H7 (cell line): ENCODE measurements around the gene PRAMEF15. TPM values are rescaled to one million over a fixed set of nuclear protein-coding genes. Genes with fewer than 3 reads are reported as not detected.
"Not testable (repeated sequence)": the region's sequence is repeated elsewhere in the genome, so short reads cannot be mapped to it uniquely, and the experiment has no call there.

Source experiments
- DNase-seq: peaks from one replicate; pipeline ENCODE4 v3.0.0; 2012
- H3K27me3 ChIP-seq: 2 replicates; pipeline ENCODE4 v1.6.0; 2011; ENCODE audit warnings: mild to moderate bottlenecking, low read length; ENCODE audit not compliant: control insufficient read depth, insufficient read depth
- H3K36me3 ChIP-seq: replicated peaks from 2 replicates; pipeline ENCODE4 v1.5.1; 2011; ENCODE audit warnings: low read length; ENCODE audit not compliant: control insufficient read depth, insufficient read depth
- H3K4me3 ChIP-seq: 2 replicates; pipeline ENCODE4 v1.5.1; 2011; ENCODE audit warnings: low read depth, mild to moderate bottlenecking, control low read depth, low read length, moderate library complexity; ENCODE audit not compliant: insufficient read depth
- total RNA-seq: library from RNA; depleted of rRNA; stranded (reverse); fragments of >200 nt; shearing (Covaris generic); gene quantifications from 2 replicates; pipeline ENCODE4 v1.2.3, GENCODE V29; 2014; rRNA removed

The PRAMEF15 gene
- total RNA-seq, 1 experiment from 2014 or later: not detected

DNA sequence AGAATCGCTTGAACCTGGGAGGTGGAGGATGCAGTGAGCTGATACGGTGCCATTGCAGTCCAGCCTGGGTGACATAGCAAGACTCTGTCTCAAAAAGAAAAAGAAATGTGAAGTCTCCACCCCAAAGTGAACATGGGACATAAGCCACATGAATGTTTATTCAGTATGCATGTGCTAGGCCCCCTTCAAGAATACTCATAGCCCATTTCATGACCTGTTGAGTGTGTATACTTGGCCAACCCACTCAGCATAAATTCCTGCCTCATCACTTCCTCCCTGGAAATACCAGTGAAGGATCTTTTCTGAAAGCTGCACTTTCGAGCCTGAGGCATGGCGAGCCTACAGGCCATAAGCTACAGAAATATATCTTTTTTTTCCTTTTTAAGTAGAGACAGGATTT is 49.5 kb downstream of the PRAMEF15 start:
- H3K4me3 ChIP-seq, H3K36me3 ChIP-seq, DNase-seq, H3K27me3 ChIP-seq: not testable (repeated sequence)

DNA sequence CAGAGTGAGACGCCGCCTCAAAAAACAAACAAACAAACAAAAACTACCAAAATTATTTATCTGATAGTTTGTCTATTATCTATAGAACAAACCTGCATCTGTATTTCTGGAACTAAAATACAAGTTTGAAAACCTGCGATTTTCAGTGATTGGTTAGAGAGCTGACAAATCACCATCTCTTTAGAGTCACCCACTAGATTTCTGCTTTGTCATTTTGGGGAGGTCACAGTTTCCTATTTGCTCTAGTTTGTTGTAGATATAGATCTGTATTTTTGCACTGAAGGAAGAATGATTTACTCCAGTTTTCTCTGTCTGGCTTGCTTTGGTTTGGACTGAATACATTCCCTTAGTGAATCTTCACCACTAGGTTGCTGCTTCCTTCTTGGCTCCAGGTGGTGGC is 51.2 kb downstream of the PRAMEF15 start:
- H3K4me3 ChIP-seq, DNase-seq, H3K27me3 ChIP-seq, H3K36me3 ChIP-seq: not testable (repeated sequence)

DNA sequence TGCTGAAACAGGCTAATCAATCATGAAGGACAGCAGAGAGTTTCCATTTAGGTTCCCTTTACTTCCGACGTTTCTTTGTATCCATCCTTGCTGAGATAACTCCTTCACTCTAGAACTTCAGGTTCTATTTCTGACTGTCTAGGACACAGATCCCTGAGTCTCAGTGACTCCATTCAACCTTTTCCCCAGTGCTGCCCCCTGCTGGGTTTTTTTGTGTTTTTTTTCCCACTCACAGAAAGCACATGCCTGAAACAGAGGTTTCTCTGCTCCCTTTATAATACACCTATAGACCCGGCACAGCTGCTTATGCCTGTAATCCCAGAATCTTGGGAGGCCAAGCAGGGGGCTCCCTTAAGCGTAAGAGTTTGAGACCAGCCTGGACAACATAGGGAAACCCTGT is 53.2 kb downstream of the PRAMEF15 start:
- not testable (repeated sequence) for DNase-seq, H3K36me3 ChIP-seq, H3K27me3 ChIP-seq, H3K4me3 ChIP-seq

Other genes with a start within 250 kb of the PRAMEF15 start
- gene PRAMEF25, start 244.8 kb upstream of the PRAMEF15 start, total RNA-seq: not detected in 2 replicates
- gene HNRNPCL2, start 198.7 kb upstream of the PRAMEF15 start, total RNA-seq: not detected in 2 replicates
- not detected in 2 replicates for gene PRAMEF26, start 159.6 kb upstream of the PRAMEF15 start, total RNA-seq
- not detected in 2 replicates for gene HNRNPCL4, start 149.9 kb upstream of the PRAMEF15 start, total RNA-seq
- gene PRAMEF9, start 143.7 kb upstream of the PRAMEF15 start, total RNA-seq: not detected in 2 replicates
- gene PRAMEF13, start 114.2 kb upstream of the PRAMEF15 start, total RNA-seq: not detected in 2 replicates
- not detected in 2 replicates for gene PRAMEF18, start 89.4 kb upstream of the PRAMEF15 start, total RNA-seq
- not detected in 2 replicates for gene PRAMEF5, start 61.4 kb upstream of the PRAMEF15 start, total RNA-seq
- not detected in 2 replicates for gene PRAMEF8, start 30.4 kb upstream of the PRAMEF15 start, total RNA-seq
- not detected in 2 replicates for gene PRAMEF33, start 12.0 kb upstream of the PRAMEF15 start, total RNA-seq
- not detected in 2 replicates for gene PRAMEF14, start 31.6 kb downstream of the PRAMEF15 start, total RNA-seq
- not detected in 2 replicates for gene PRAMEF19, start 56.4 kb downstream of the PRAMEF15 start, total RNA-seq
- not detected in 2 replicates for gene PRAMEF17, start 74.1 kb downstream of the PRAMEF15 start, total RNA-seq
- gene PRAMEF20, start 94.9 kb downstream of the PRAMEF15 start, total RNA-seq: not detected in 2 replicates
- gene LRRC38, start 198.4 kb downstream of the PRAMEF15 start, total RNA-seq: 0.28 TPM in 1 of 2 replicates, not detected in the other